SK-N-SH (cell line): Measurements from ENCODE around the gene ATXN10. TPM values are rescaled to one million over a fixed set of nuclear protein-coding genes. Genes with fewer than 3 reads are reported as not detected.

Experiments
- CTCF ChIA-PET: fragments of 300-600, 350-600 bp; formaldehyde crosslinking; extraction: SDS; loops from one replicate; lab custom pipeline; 2021; lab: Yijun Ruan, JAX
- POLR2A ChIA-PET: fragments of 350-600 bp; sonication (Branson Sonifier 250); formaldehyde crosslinking; extraction: SDS; loops from one replicate; lab custom pipeline; 2020; ENCODE audit warnings: antibody characterized with exemption, inconsistent platforms; lab: Yijun Ruan, JAX
- DNase-seq: peaks from one replicate; pipeline ENCODE4 v3.0.0; 2012
- H2AFZ ChIP-seq: fragments of 200-600 bp; sonication (generic); 2 replicates; pipeline ENCODE4 v1.8.1; 2016; ENCODE audit warnings: antibody characterized with exemption, mild to moderate bottlenecking, low read depth
- H3F3A ChIP-seq: fragments of 200-600 bp; sonication (generic); replicated peaks from 2 replicates; pipeline ENCODE3; 2016; ENCODE audit warnings: antibody characterized with exemption, mild to moderate bottlenecking; ENCODE audit not compliant: insufficient read depth
- H3K27ac ChIP-seq, 2 experiments: fragments of 200-500 bp in 1 of 2; fragments of 200-600 bp in 1 of 2; sonication (Bioruptor generic) in 1 of 2; sonication (generic), shearing (Covaris generic) in 1 of 2; 2 replicates each; pipeline versions ENCODE4 v1.5.1 to v1.6.1; 2014 to 2016; ENCODE audit warnings: low read depth in 2 of 2, inconsistent platforms in 1 of 2, low read length in 1 of 2, mild to moderate bottlenecking in 1 of 2, mixed read lengths in 1 of 2
- H3K27me3 ChIP-seq: fragments of 200-600 bp; sonication (generic), shearing (Covaris generic); 2 replicates; pipeline ENCODE4 v1.6.1; 2016; ENCODE audit warnings: mixed run types; ENCODE audit not compliant: insufficient read depth
- H3K36me3 ChIP-seq, 2 experiments: fragments of 200-500 bp in 1 of 2; fragments of 200-600 bp in 1 of 2; sonication (Bioruptor generic) in 1 of 2; sonication (generic) in 1 of 2; replicated peaks in 1 of 2; 2 replicates each; pipeline versions ENCODE3 to v1.5.1; 2014 to 2016; ENCODE audit warnings: low read length in 1 of 2, mild to moderate bottlenecking in 1 of 2; ENCODE audit not compliant: insufficient read depth in 2 of 2, control insufficient read depth in 1 of 2
- H3K4me1 ChIP-seq, 2 experiments: fragments of 200-500 bp in 1 of 2; fragments of 200-600 bp in 1 of 2; sonication (Bioruptor generic) in 1 of 2; sonication (generic), shearing (Covaris generic) in 1 of 2; 2 replicates each; pipeline versions ENCODE4 v1.5.1 to v1.6.1; 2014 to 2016; ENCODE audit warnings: low read depth in 1 of 2, low read length in 1 of 2, mixed run types in 1 of 2; ENCODE audit not compliant: insufficient read depth in 2 of 2, control insufficient read depth in 1 of 2
- H3K4me2 ChIP-seq: fragments of 200-600 bp; sonication (generic), shearing (Covaris generic); 2 replicates; pipeline ENCODE4 v1.6.1; 2017; ENCODE audit warnings: mixed run types
- H3K4me3 ChIP-seq, 2 experiments: fragments of 200-500 bp in 1 of 2; fragments of 200-600 bp in 1 of 2; sonication (Bioruptor generic) in 1 of 2; sonication (generic), shearing (Covaris generic) in 1 of 2; 2 replicates each; pipeline versions ENCODE4 v1.5.1 to v1.8.1; 2014 to 2016; ENCODE audit warnings: low read depth in 2 of 2, inconsistent platforms in 1 of 2, low read length in 1 of 2, mild to moderate bottlenecking in 1 of 2, mixed read lengths in 1 of 2, moderate library complexity in 1 of 2
- H3K79me2 ChIP-seq: fragments of 200-600 bp; sonication (generic); 2 replicates; pipeline ENCODE4 v1.8.1; 2017; ENCODE audit warnings: mild to moderate bottlenecking; ENCODE audit not compliant: insufficient read depth
- H3K9ac ChIP-seq: fragments of 200-600 bp; sonication (generic); 2 replicates; pipeline ENCODE4 v1.6.1; 2017; ENCODE audit warnings: mixed run types
- H3K9me2 ChIP-seq: fragments of 200-600 bp; sonication (generic); 2 replicates; pipeline ENCODE4 v1.6.1; 2017; ENCODE audit warnings: mixed run types
- H3K9me3 ChIP-seq: fragments of 200-600 bp; sonication (generic); 2 replicates; pipeline ENCODE4 v1.6.1; 2017; ENCODE audit warnings: mixed run types, mild to moderate bottlenecking, moderate library complexity
- H4K20me1 ChIP-seq: fragments of 200-600 bp; sonication (generic); 2 replicates; pipeline ENCODE4 v1.6.1; 2017; ENCODE audit warnings: mild to moderate bottlenecking, mixed run types; ENCODE audit not compliant: insufficient read depth
- CHD2 ChIP-seq: fragments of 150-350 bp; IDR thresholded peaks from 2 replicates; pipeline ENCODE4 v1.6.1; 2018; ENCODE audit warnings: low read length; ENCODE audit not compliant: partially characterized antibody
- CTCF ChIP-seq: fragments of 200-600 bp; sonication (generic); IDR thresholded peaks from 2 replicates; pipeline ENCODE4 v1.6.1; 2017; ENCODE audit warnings: antibody characterized with exemption, mild to moderate bottlenecking, moderate library complexity
- ELF1 ChIP-seq: IDR thresholded peaks from 2 replicates; pipeline ENCODE4 v1.4.0; 2012
- EP300 ChIP-seq, 2 experiments: IDR thresholded peaks; 2 replicates each; pipeline versions ENCODE4 v1.4.0 to v1.6.1; 2012; ENCODE audit warnings: borderline replicate concordance in 1 of 2, low read depth in 1 of 2, low read length in 1 of 2
- FOSL2 ChIP-seq: IDR thresholded peaks from 2 replicates; pipeline ENCODE4 v1.4.0; 2012; ENCODE audit warnings: low read depth, mild to moderate bottlenecking, moderate library complexity, borderline replicate concordance
- FOXM1 ChIP-seq: IDR thresholded peaks from 2 replicates; pipeline ENCODE4 v1.4.0; 2012; ENCODE audit warnings: low read depth, mild to moderate bottlenecking
- GABPA ChIP-seq: IDR thresholded peaks from 2 replicates; pipeline ENCODE4 v1.4.0; 2012; ENCODE audit warnings: low read depth, mild to moderate bottlenecking
- GATA2 ChIP-seq: sonication (generic); formaldehyde crosslinking; IDR thresholded peaks from 2 replicates; pipeline ENCODE4 v1.5.0; 2020; ENCODE audit warnings: mild to moderate bottlenecking, missing genetic modification reagents
- JUND ChIP-seq: IDR thresholded peaks from 2 replicates; pipeline ENCODE4 v1.4.0; 2012
- NRF1 ChIP-seq: IDR thresholded peaks from 2 replicates; pipeline ENCODE4 v1.6.1; 2012; ENCODE audit warnings: low read depth, mild to moderate bottlenecking, low read length
- PBX3 ChIP-seq: IDR thresholded peaks from 2 replicates; pipeline ENCODE4; 2012
- RAD21 ChIP-seq: IDR thresholded peaks from 2 replicates; pipeline ENCODE4 v1.6.1; 2012; ENCODE audit warnings: mild to moderate bottlenecking, low read length
- RCOR1 ChIP-seq: fragments of 150-350 bp; IDR thresholded peaks from 2 replicates; pipeline ENCODE4 v1.6.1; 2017; ENCODE audit warnings: antibody characterized with exemption, low read length
- RFX5 ChIP-seq: IDR thresholded peaks from 2 replicates; pipeline ENCODE4 v1.6.1; 2012; ENCODE audit warnings: mild to moderate bottlenecking, improper control_type of control experiment, low read length
- TCF12 ChIP-seq: IDR thresholded peaks from 2 replicates; pipeline ENCODE4 v1.4.0; 2012
- YY1 ChIP-seq: IDR thresholded peaks from 2 replicates; pipeline ENCODE4 v1.4.0; 2012; ENCODE audit warnings: low read depth, mild to moderate bottlenecking
- WGBS: methylation state at CpG from one replicate; pipeline ENCODE4 v1.1.6; 2017; ENCODE audit warnings: low lambda C conversion rate; 5-methylcytosine and 5-hydroxymethylcytosine counted together
- polyA plus RNA-seq, 3 experiments: library from polyadenylated mRNA; depleted of rRNA; stranded (reverse); fragments of >200 nt; gene quantifications; 2 replicates each; pipeline ENCODE4 v1.2.3, GENCODE V29; 2012

The ATXN10 gene
- polyA plus RNA-seq, 1 of the 3 experiments (the other 2 are of a cell fraction), result 202 TPM

- CTCF ChIA-PET, result interaction anchor here (2.6 to 3.0 kb wide), 2 partner anchors 11 kb away, joined by 13 to 17 read pairs; no protein-coding TSS in a partner anchor
Measured at GRCh38 chr22:45852826-45853225, 181.2 kb downstream of the ATXN10 start.

GRCh38 chr22:45855961-45856360 is 184.3 kb downstream of the ATXN10 start:
- Histone ChIP-seq H3F3A (peaks cover 4% of the 10 kb centered on the region), H3K36me3 (peaks cover 46 to 47% of the 10 kb centered on the region in 2 experiments), H3K27me3 (no peaks in the 10 kb centered on the region), H3K4me3 (no peak overlapping the region), H3K9me2 (no peaks in the 10 kb centered on the region), H3K27ac (no peak overlapping the region), H3K4me1 (no peaks in the 10 kb centered on the region), H3K9ac (no peak overlapping the region), H2AFZ (no peak overlapping the region), H3K4me2 (no peak overlapping the region), H3K9me3 (peaks cover 9% of the 10 kb centered on the region; the same call in 1 of the 2 replicates)
- 100% methylated on average over 2 of the region's 2 CpGs for WGBS
- POLR2A ChIA-PET, result no interaction called here
- no peak for DNase-seq
- no peak for TF ChIP-seq GABPA
- TF ChIP-seq PBX3, result no peak
- no peak for TF ChIP-seq RCOR1
- no peak for TF ChIP-seq GATA2 (CRISPR knock-in tag)
- no peak for TF ChIP-seq CHD2
- no peak for TF ChIP-seq RFX5
- TF ChIP-seq FOSL2, result no peak
- no peak for TF ChIP-seq TCF12
- TF ChIP-seq NRF1, result no peak
- no peak for TF ChIP-seq ELF1
- TF ChIP-seq, all 33 proteins: peak for 0
- Histone ChIP-seq H3K79me2 (no peaks in the 10 kb centered on the region), H4K20me1 (no peaks in the 10 kb centered on the region)
- CTCF ChIA-PET, result interaction anchor here (0.8 to 3.0 kb wide), 3 partner anchors 8 to 278 kb away, joined by 3 to 13 read pairs (median 3); no protein-coding TSS in a partner anchor

More at GRCh38 chr22:45852826-45853225, 181.2 kb downstream of the ATXN10 start:
- no peaks in the 10 kb centered on the region for H3K27me3 ChIP-seq
- DNase-seq, result no peak
- H3K4me3 ChIP-seq, result no peak overlapping the region; a peak in 1 of 4 replicates
- peaks cover 4% of the 10 kb centered on the region for H3F3A ChIP-seq
- no peak overlapping the region for H2AFZ ChIP-seq
- H3K27ac ChIP-seq, result no peak overlapping the region
- no peaks in the 10 kb centered on the region for H3K9me2 ChIP-seq
- H3K9me3 ChIP-seq, result peaks cover 9% of the 10 kb centered on the region; the same call in 1 of the 2 replicates
- no peaks in the 10 kb centered on the region for H3K79me2 ChIP-seq
- no peaks in the 10 kb centered on the region for H3K4me1 ChIP-seq
- TF ChIP-seq EP300 (IDR thresholded peaks at IDR 0.05; ENCODE audit: borderline replicate concordance in 1 of 2, low read depth in 1 of 2, low read length in 1 of 2), result no peak
- TF ChIP-seq JUND, result no peak
- TF ChIP-seq YY1, result no peak
- TF ChIP-seq RAD21, result no peak
- TF ChIP-seq FOXM1, result no peak
- no peak for TF ChIP-seq CTCF
- TF ChIP-seq RFX5, result no peak
- H3K4me2 ChIP-seq, result no peak overlapping the region
- WGBS, result 84% methylated on average over 2 of the region's 2 CpGs
- H3K9ac ChIP-seq, result no peak overlapping the region
- H4K20me1 ChIP-seq, result no peaks in the 10 kb centered on the region
- H3K36me3 ChIP-seq, result peaks cover 64 to 77% of the 10 kb centered on the region in 2 experiments
- POLR2A ChIA-PET, result no interaction called here
